ENCODE data around the gene EIF4B. TPM values are rescaled to one million over a fixed set of nuclear protein-coding genes. Genes with fewer than 3 reads are reported as not detected.

Gene EIF4B
- total and polyA plus RNA-seq, 2 of the 13 experiments (the other 11 are each of a cell fraction or from before 2014, with no cell fraction given) = 416 to 548 TPM

- 0 out of 2 replicates have a peak, but pooled peaks have one; percentile 48 for TF ChIP-seq ZNF724P (CRISPR knock-in tag; IDR thresholded peaks at IDR 0.05; ENCODE audit: borderline replicate concordance)
- TF ChIP-seq IKZF1 (IDR thresholded peaks at IDR 0.05) = no peak
- no peak for TF ChIP-seq MED8 (CRISPR knock-in tag; IDR thresholded peaks at IDR 0.05; ENCODE audit: insufficient replicate concordance)
- TF ChIP-seq ZNF230 (CRISPR knock-in tag; IDR thresholded peaks at IDR 0.05) = no peak
- TF ChIP-seq ZNF431 (CRISPR knock-in tag; IDR thresholded peaks at IDR 0.05; ENCODE audit: borderline replicate concordance, low read depth) = 0 out of 2 replicates have a peak, but pooled peaks have one; percentile 27
- no peak for TF ChIP-seq MIER2 (CRISPR knock-in tag; IDR thresholded peaks at IDR 0.05)
- no peak for TF ChIP-seq ZNF660 (CRISPR knock-in tag; IDR thresholded peaks at IDR 0.05; ENCODE audit: borderline replicate concordance, low read depth)
- TF ChIP-seq ZNF484 (CRISPR knock-in tag; IDR thresholded peaks at IDR 0.05; ENCODE audit: borderline replicate concordance, low read depth) = no peak
- TF ChIP-seq ZNF432 (CRISPR knock-in tag; IDR thresholded peaks at IDR 0.05; ENCODE audit: borderline replicate concordance) = no peak
- no peak for TF ChIP-seq JUNB (CRISPR knock-in tag; IDR thresholded peaks at IDR 0.05; ENCODE audit: borderline replicate concordance)
- peak; percentile 78 for TF ChIP-seq SKI (IDR thresholded peaks at IDR 0.05; ENCODE audit: partially characterized antibody)
- TF ChIP-seq ZNF12 (CRISPR knock-in tag; IDR thresholded peaks at IDR 0.05) = no peak
- TF ChIP-seq ZNF879 (CRISPR knock-in tag; IDR thresholded peaks at IDR 0.05) = no peak
- TF ChIP-seq PLRG1 (conservative IDR thresholded peaks at IDR 0.05) = no peak
- TF ChIP-seq XBP1 (CRISPR knock-in tag; IDR thresholded peaks at IDR 0.05) = no peak
- TF ChIP-seq SALL2 (CRISPR knock-in tag; IDR thresholded peaks at IDR 0.05) = no peak; the same call in 1 of the 2 replicates
- TF ChIP-seq ZNF749 (CRISPR knock-in tag; IDR thresholded peaks at IDR 0.05; ENCODE audit: borderline replicate concordance) = no peak
- no peak for TF ChIP-seq NPAS2 (CRISPR knock-in tag; IDR thresholded peaks at IDR 0.05; ENCODE audit: borderline replicate concordance)
- TF ChIP-seq ZNF430 (CRISPR knock-in tag; IDR thresholded peaks at IDR 0.05) = 0 out of 2 replicates have a peak, but pooled peaks have one; percentile 54
- TF ChIP-seq PHF21A (CRISPR knock-in tag; IDR thresholded peaks at IDR 0.05) = peak; percentile 22; the same call in 1 of the 2 replicates
- TF ChIP-seq, protein P1, sequence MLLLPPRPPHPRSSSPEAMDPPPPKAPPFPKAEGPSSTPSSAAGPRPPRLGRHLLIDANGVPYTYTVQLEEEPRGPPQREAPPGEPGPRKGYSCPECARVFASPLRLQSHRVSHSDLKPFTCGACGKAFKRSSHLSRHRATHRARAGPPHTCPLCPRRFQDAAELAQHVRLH (CRISPR knock-in tag; IDR thresholded peaks at IDR 0.05; ENCODE audit: borderline replicate concordance, low read depth) = peak; percentile 71; the same call in 1 of the 2 replicates
- no peak for TF ChIP-seq ZNF256 (CRISPR knock-in tag; conservative IDR thresholded peaks at IDR 0.05)
- no peak for TF ChIP-seq TP53 (CRISPR knock-in tag; conservative IDR thresholded peaks at IDR 0.05)
- TF ChIP-seq, protein P2, sequence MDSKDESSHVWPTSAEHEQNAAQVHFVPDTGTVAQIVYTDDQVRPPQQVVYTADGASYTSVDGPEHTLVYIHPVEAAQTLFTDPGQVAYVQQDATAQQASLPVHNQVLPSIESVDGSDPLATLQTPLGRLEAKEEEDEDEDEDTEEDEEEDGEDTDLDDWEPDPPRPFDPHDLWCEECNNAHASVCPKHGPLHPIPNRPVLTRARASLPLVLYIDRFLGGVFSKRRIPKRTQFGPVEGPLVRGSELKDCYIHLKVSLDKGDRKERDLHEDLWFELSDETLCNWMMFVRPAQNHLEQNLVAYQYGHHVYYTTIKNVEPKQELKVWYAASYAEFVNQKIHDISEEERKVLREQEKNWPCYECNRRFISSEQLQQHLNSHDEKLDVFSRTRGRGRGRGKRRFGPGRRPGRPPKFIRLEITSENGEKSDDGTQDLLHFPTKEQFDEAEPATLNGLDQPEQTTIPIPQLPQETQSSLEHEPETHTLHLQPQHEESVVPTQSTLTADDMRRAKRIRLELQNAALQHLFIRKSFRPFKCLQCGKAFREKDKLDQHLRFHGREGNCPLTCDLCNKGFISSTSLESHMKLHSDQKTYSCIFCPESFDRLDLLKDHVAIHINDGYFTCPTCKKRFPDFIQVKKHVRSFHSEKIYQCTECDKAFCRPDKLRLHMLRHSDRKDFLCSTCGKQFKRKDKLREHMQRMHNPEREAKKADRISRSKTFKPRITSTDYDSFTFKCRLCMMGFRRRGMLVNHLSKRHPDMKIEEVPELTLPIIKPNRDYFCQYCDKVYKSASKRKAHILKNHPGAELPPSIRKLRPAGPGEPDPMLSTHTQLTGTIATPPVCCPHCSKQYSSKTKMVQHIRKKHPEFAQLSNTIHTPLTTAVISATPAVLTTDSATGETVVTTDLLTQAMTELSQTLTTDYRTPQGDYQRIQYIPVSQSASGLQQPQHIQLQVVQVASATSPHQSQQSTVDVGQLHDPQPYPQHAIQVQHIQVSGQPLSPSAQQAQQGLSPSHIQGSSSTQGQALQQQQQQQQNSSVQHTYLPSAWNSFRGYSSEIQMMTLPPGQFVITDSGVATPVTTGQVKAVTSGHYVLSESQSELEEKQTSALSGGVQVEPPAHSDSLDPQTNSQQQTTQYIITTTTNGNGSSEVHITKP (CRISPR knock-in tag; IDR thresholded peaks at IDR 0.05; ENCODE audit: low read depth) = no peak
- TF ChIP-seq ZNF224 (CRISPR knock-in tag; IDR thresholded peaks at IDR 0.05) = no peak
- TF ChIP-seq ZKSCAN8 (CRISPR knock-in tag; IDR thresholded peaks at IDR 0.05; ENCODE audit: borderline replicate concordance) = peak; percentile 59; the same call in 1 of the 2 replicates
- no peak for TF ChIP-seq FOSL1 (CRISPR knock-in tag; IDR thresholded peaks at IDR 0.05; ENCODE audit: borderline replicate concordance)
- TF ChIP-seq TARDBP (CRISPR knock-in tag; IDR thresholded peaks at IDR 0.05) = peak; percentile 84
- TF ChIP-seq NR3C1 (CRISPR knock-in tag; IDR thresholded peaks at IDR 0.05) = no peak
- peak; percentile 64 for TF ChIP-seq RBM39 (IDR thresholded peaks at IDR 0.05; ENCODE audit: low read depth, low read length, poor library complexity, severe bottlenecking)
These were observed 55.3 kb downstream of the EIF4B start (continued) for GRCh38 chr12:53061404-53062010.
